Kidney (tissue), 14 donors: ENCODE results near the gene PAK1IP1. TPM values are rescaled to one million over a fixed set of nuclear protein-coding genes. Genes with fewer than 3 reads are reported as not detected.
"Not testable (repeated sequence)": the region's sequence is repeated elsewhere in the genome, so short reads cannot be mapped to it uniquely, and the experiment has no call there.

Experiments
- DNase-seq, 5 donors: peaks; one replicate each; pipeline ENCODE4 v3.0.0-alpha.2; 2013 to 2020
- FAIRE-seq: peaks from 2 replicates; lab custom pipeline; 2012; peaks lifted over from hg19 to GRCh38; lab: Jason Lieb, UNC
- H3K27ac ChIP-seq, 2 donors: one replicate each; pipeline ENCODE4 v1.7.0; 2013; ENCODE audit warnings: low read depth in 2 of 2, low read length in 2 of 2, inconsistent platforms in 1 of 2
- H3K27me3 ChIP-seq: one replicate; pipeline ENCODE4 v1.7.1; 2013; ENCODE audit warnings: low read length, inconsistent platforms; ENCODE audit not compliant: control insufficient read depth, insufficient read depth
- H3K36me3 ChIP-seq, 3 donors: one replicate each; pipeline versions ENCODE4 v1.7.0 to v1.7.1; 2013; ENCODE audit warnings: low read length in 3 of 3, control low read depth in 1 of 3, inconsistent platforms in 1 of 3; ENCODE audit not compliant: insufficient read depth in 3 of 3, control insufficient read depth in 2 of 3
- H3K4me1 ChIP-seq, 3 donors: one replicate each; pipeline versions ENCODE4 v1.7.0 to v1.7.1; 2013; ENCODE audit warnings: low read length in 3 of 3, inconsistent platforms in 1 of 3, low read depth in 1 of 3; ENCODE audit not compliant: control insufficient read depth in 2 of 3, insufficient read depth in 2 of 3
- H3K4me3 ChIP-seq, 3 donors: one replicate each; pipeline versions ENCODE4 v1.7.0 to v1.8.1; 2013; ENCODE audit warnings: low read length in 3 of 3, control low read depth in 1 of 3, inconsistent platforms in 1 of 3
- H3K9ac ChIP-seq, 3 donors: one replicate each; pipeline versions ENCODE4 v1.7.0 to v1.7.1; 2013; ENCODE audit warnings: low read length in 3 of 3, control low read depth in 1 of 3, inconsistent platforms in 1 of 3
- H3K9me3 ChIP-seq, 3 donors: one replicate each; pipeline versions ENCODE4 v1.7.0 to v1.7.1; 2013; ENCODE audit warnings: low read length in 3 of 3, control low read depth in 1 of 3, inconsistent platforms in 1 of 3; ENCODE audit not compliant: control insufficient read depth in 2 of 3, insufficient read depth in 1 of 3
- CTCF ChIP-seq: IDR thresholded peaks from 3 replicates; pipeline ENCODE4 v1.5.1; 2012; ENCODE audit warnings: mild to moderate bottlenecking, moderate library complexity, borderline replicate concordance; ENCODE audit not compliant: insufficient read depth; ENCODE audit errors: extremely low read depth
- intact Hi-C: fragments of 100-400 bp; cut with DNase I; formaldehyde crosslinking; loops from one replicate; pipeline ENCODE4 v1.11.1; 2022
- polyA plus RNA-seq: library from polyadenylated mRNA; stranded (reverse); fragments of 350-450 nt; fragmentation: Illumina TruSeq; extraction: RNeasy Lipid Tissue Mini Kit (QIAGEN cat#74804); gene quantifications from one replicate; pipeline ENCODE4 v1.2.3, GENCODE V29; 2014; ENCODE audit warnings: low read depth, low replicate concordance; ENCODE audit not compliant: insufficient read depth
- total RNA-seq: library from RNA; stranded (reverse); fragmentation: NEBNext Ultra II Directional; extraction: Animal tissue kit (Norgen Biotek cat#: 25700); gene quantifications from one replicate; pipeline ENCODE4 v1.2.1, GENCODE V29; 2021
- donor health status: control.
- donor health status: control.
- donor health status: control.
- donor health status: control.
- donor health status: control.
- donor health status: DM: yes; HTN: yes; CAD: no.
- donor health status: Normal renal cell carcinoma (clear cell type).

PAK1IP1 gene
- total and polyA plus RNA-seq, 2 donors from 2014 or later: 11.2 to 11.6 TPM

GRCh38 chr6:10662742-10663141 lies 32.0 kb upstream of the PAK1IP1 start:
- intact Hi-C loops: no loop called here
- H3K27me3 ChIP-seq: no peaks in the 10 kb centered on the region
- TF ChIP-seq CTCF: no peak
- no peak overlapping the region for H3K27ac ChIP-seq
- DNase-seq (no peak), FAIRE-seq (no peak)
- no peaks in the 10 kb centered on the region for H3K4me1 ChIP-seq
- H3K9me3 ChIP-seq: peaks cover 0 to 6% (median 0%) of the 10 kb centered on the region in 3 donors
- no peak overlapping the region for H3K4me3 ChIP-seq
- no peaks in the 10 kb centered on the region for H3K36me3 ChIP-seq
- H3K9ac ChIP-seq: no peak overlapping the region

- H3K27me3 ChIP-seq, intact Hi-C loops, H3K9ac ChIP-seq, H3K4me1 ChIP-seq, H3K4me3 ChIP-seq, H3K9me3 ChIP-seq, FAIRE-seq, H3K36me3 ChIP-seq, DNase-seq, H3K27ac ChIP-seq: not testable (repeated sequence)
These were observed 29.2 kb upstream of the PAK1IP1 start for GRCh38 chr6:10665595-10665994.

GRCh38 chr6:10668126-10668917 lies 26.4 kb upstream of the PAK1IP1 start:
- no peak for TF ChIP-seq CTCF
- no peak overlapping the region for H3K27ac ChIP-seq
- DNase-seq (no peak), FAIRE-seq (no peak)
- H3K36me3 ChIP-seq: no peaks in the 10 kb centered on the region
- H3K9ac ChIP-seq: no peak overlapping the region
- no peaks in the 10 kb centered on the region for H3K4me1 ChIP-seq
- H3K4me3 ChIP-seq: no peak overlapping the region
- intact Hi-C loops: no loop called here
- no peaks in the 10 kb centered on the region for H3K27me3 ChIP-seq
- H3K9me3 ChIP-seq: peaks cover 0 to 6% (median 0%) of the 10 kb centered on the region in 3 donors

- intact Hi-C loops: no loop called here
- DNase-seq: no peak
- no peak overlapping the region for H3K4me3 ChIP-seq
- no peak overlapping the region for H3K27ac ChIP-seq
- no peaks in the 10 kb centered on the region for H3K36me3 ChIP-seq
- no peak for FAIRE-seq
- H3K27me3 ChIP-seq: no peaks in the 10 kb centered on the region
- no peaks in the 10 kb centered on the region for H3K9me3 ChIP-seq
- H3K4me1 ChIP-seq: no peaks in the 10 kb centered on the region
- TF ChIP-seq CTCF: no peak
- no peak overlapping the region for H3K9ac ChIP-seq
These were observed 18.4 kb upstream of the PAK1IP1 start for GRCh38 chr6:10676403-10676802.
